Esophagus squamous epithelium (tissue), 4 donors: ENCODE results near the gene DLEC1.

Source experiments
- CTCF ChIP-seq, 6 experiments: fragments of 450-650 bp in 4 of 6; fragments of 200-600 bp in 2 of 6; sonication (generic) in 2 of 6; IDR thresholded peaks; one replicate each; pipeline ENCODE4 v1.5.1; 2016 to 2019; ENCODE audit warnings: antibody characterized with exemption in 6 of 6, mild to moderate bottlenecking in 4 of 6, moderate library complexity in 4 of 6
- POLR2A ChIP-seq, 4 donors: fragments of 450-650 bp; IDR thresholded peaks; one replicate each; pipeline ENCODE4 v1.6.1; 2017; ENCODE audit warnings: antibody characterized with exemption in 4 of 4, mild to moderate bottlenecking in 4 of 4, moderate library complexity in 3 of 4

GRCh38 chr3:38083871-38084333 is 44.9 kb downstream of the DLEC1 start:
- no peak for TF ChIP-seq POLR2A (IDR thresholded peaks at IDR 0.05)
- TF ChIP-seq CTCF (IDR thresholded peaks at IDR 0.05): no peak
